Thoracic aorta (tissue), 2 donors: Measurements from ENCODE around the gene MICAL3. TPM values are rescaled to one million over a fixed set of nuclear protein-coding genes. Genes with fewer than 3 reads are reported as not detected.

Source experiments
- ATAC-seq: fragments of 150-250 bp; one replicate; pipeline ENCODE4 v1.8.0; 2017; ENCODE audit warnings: low read depth; ENCODE audit not compliant: insufficient number of reproducible peaks, low FRiP score
- DNase-seq: peaks from one replicate; pipeline ENCODE4 v3.0.0-alpha.2; 2020; ENCODE audit warnings: low spot score
- H3K27ac ChIP-seq, 2 donors: fragments of 200-600 bp; sonication (generic); 1 replicate in 1 of 2; 2 replicates in 1 of 2; pipeline ENCODE4 v1.5.1; 2016; ENCODE audit warnings: mild to moderate bottlenecking in 2 of 2, moderate library complexity in 2 of 2
- H3K27me3 ChIP-seq: fragments of 200-600 bp; sonication (generic); replicated peaks from 2 replicates; pipeline ENCODE4 v1.6.0; 2016; ENCODE audit warnings: mild to moderate bottlenecking; ENCODE audit not compliant: insufficient read depth
- H3K36me3 ChIP-seq: fragments of 200-600 bp; sonication (generic); one replicate; pipeline ENCODE4 v1.5.1; 2016
- H3K4me1 ChIP-seq, 2 donors: fragments of 200-600 bp; sonication (generic); 1 replicate in 1 of 2; 2 replicates in 1 of 2; pipeline versions ENCODE4 v1.5.1 to v1.6.0; 2016; ENCODE audit warnings: low read depth in 2 of 2, mild to moderate bottlenecking in 1 of 2; ENCODE audit not compliant: control insufficient read depth in 1 of 2
- H3K4me3 ChIP-seq: fragments of 200-600 bp; sonication (generic); 2 replicates; pipeline ENCODE4 v1.5.1; 2016; ENCODE audit warnings: mild to moderate bottlenecking
- H3K9me3 ChIP-seq: fragments of 200-600 bp; sonication (generic); 2 replicates; pipeline ENCODE4 v1.5.1; 2016
- CTCF ChIP-seq: fragments of 200-600 bp; sonication (generic); IDR thresholded peaks from one replicate; pipeline ENCODE4 v1.5.1; 2019; ENCODE audit warnings: antibody characterized with exemption
- total RNA-seq, 2 donors: library from RNA; depleted of rRNA; stranded (reverse); fragments of >200 nt; gene quantifications; one replicate each; pipeline versions ENCODE4 v1.1.0 to v1.2.3, GENCODE V29; 2016

Gene MICAL3
- total RNA-seq, 2 donors from 2014 or later: 45.2 to 78.0 TPM

- ATAC-seq (no peak), DNase-seq (no peak)
- peaks cover 0 to 13% of the 10 kb centered on the region in 2 donors for H3K4me1 ChIP-seq
- TF ChIP-seq CTCF: no peak
- no peaks in the 10 kb centered on the region for H3K9me3 ChIP-seq
- H3K27me3 ChIP-seq: no peaks in the 10 kb centered on the region
- no peak overlapping the region for H3K27ac ChIP-seq
- no peaks in the 10 kb centered on the region for H3K36me3 ChIP-seq
- H3K4me3 ChIP-seq: no peak overlapping the region
Measured at GRCh38 chr22:18050065-18050464, 25.7 kb upstream of the MICAL3 start.

- Histone ChIP-seq H3K4me1 (peaks cover 0 to 26% of the 10 kb centered on the region in 2 donors), H3K9me3 (no peaks in the 10 kb centered on the region), H3K27me3 (no peaks in the 10 kb centered on the region), H3K36me3 (no peaks in the 10 kb centered on the region), H3K27ac (no peak overlapping the region), H3K4me3 (no peak overlapping the region)
- DNase-seq (no peak), ATAC-seq (no peak)
- TF ChIP-seq CTCF: no peak
Measured at GRCh38 chr22:18048441-18048898, 24.1 kb upstream of the MICAL3 start.

- DNase-seq (no peak), ATAC-seq (no peak)
- Histone ChIP-seq H3K27me3 (no peaks in the 10 kb centered on the region), H3K27ac (no peak overlapping the region), H3K4me1 (peaks cover 0 to 26% of the 10 kb centered on the region in 2 donors), H3K9me3 (no peaks in the 10 kb centered on the region), H3K4me3 (no peak overlapping the region), H3K36me3 (no peaks in the 10 kb centered on the region)
- no peak for TF ChIP-seq CTCF
Measured at GRCh38 chr22:18048041-18048440, 23.7 kb upstream of the MICAL3 start.

- no peak for TF ChIP-seq CTCF
- DNase-seq (no peak), ATAC-seq (no peak)
- no peaks in the 10 kb centered on the region for H3K36me3 ChIP-seq
- peaks cover 0 to 26% of the 10 kb centered on the region in 2 donors for H3K4me1 ChIP-seq
- peak overlapping the region in 1 of 2 donors; percentile 68 for H3K27ac ChIP-seq
- no peak overlapping the region for H3K4me3 ChIP-seq
- H3K27me3 ChIP-seq: no peaks in the 10 kb centered on the region
- no peaks in the 10 kb centered on the region for H3K9me3 ChIP-seq
Measured at GRCh38 chr22:18045794-18046193, 21.4 kb upstream of the MICAL3 start.

- H3K9me3 ChIP-seq: no peaks in the 10 kb centered on the region
- H3K27me3 ChIP-seq: no peaks in the 10 kb centered on the region
- H3K27ac ChIP-seq: peak overlapping the region; percentile 28 to 68
- peak; percentile 18 for ATAC-seq
- no peak for TF ChIP-seq CTCF
- H3K36me3 ChIP-seq: no peaks in the 10 kb centered on the region
- no peak for DNase-seq
- peaks cover 0 to 19% of the 10 kb centered on the region in 2 donors for H3K4me1 ChIP-seq
- H3K4me3 ChIP-seq: no peak overlapping the region
Measured at GRCh38 chr22:18044548-18045271, 20.3 kb upstream of the MICAL3 start.
